ENCODE results near the gene ZNHIT3. TPM values are rescaled to one million over a fixed set of nuclear protein-coding genes. Genes with fewer than 3 reads are reported as not detected.

The ZNHIT3 gene
- total and polyA plus RNA-seq, 2 of the 13 experiments (the other 11 are each of a cell fraction or from before 2014, with no cell fraction given) = 66.6 to 77.4 TPM

DNA sequence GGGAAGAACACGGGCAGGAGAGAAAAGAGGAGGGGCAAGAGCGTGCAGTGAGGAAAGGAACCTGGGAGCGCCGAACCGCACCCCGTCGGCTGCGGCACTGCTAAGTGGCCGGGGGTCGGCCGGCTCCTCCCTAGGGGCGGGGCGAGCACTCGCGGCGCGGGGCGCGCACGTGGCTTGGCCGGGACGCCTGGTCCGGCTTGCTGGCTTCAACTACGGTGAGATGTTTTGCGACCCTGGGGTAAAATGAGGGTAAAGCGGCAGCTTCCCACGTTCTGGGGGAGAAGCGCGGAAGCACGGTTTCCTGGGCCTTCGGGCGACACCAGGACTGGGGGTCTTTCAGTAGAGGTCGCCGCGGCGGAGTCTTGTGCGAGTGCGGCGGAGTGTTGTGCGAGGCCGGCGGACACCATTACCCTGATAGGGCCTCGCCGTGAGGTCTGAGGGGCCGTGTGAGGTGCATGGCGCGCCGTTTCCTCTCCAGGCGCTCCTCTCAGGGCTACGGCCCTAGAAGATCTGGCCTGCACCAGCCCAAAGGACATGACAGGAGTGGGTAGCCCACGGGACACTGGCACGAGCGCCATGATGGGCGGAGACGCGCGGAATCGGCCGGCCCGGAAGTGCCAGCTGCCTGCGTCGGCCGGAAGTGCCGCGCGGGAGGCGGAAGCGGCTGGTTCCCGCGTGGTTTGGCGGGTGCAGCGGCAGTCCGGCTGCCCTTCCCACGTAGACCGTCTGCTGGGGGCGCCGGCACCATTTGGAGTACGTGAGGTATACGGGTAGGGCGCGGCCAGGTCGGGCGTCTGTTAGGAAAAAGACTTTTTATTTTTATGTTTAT is 48.6 kb downstream of the ZNHIT3 start, which contains the start of the genes MYO19 and PIGW (continued):
- TF ChIP-seq ZNF547 (CRISPR knock-in tag; IDR thresholded peaks at IDR 0.05) (no peak; the same call in 1 of the 2 replicates), HDAC1 (CRISPR knock-in tag; IDR thresholded peaks at IDR 0.05) (peak; percentile 82), ZFP41 (CRISPR knock-in tag; IDR thresholded peaks at IDR 0.05; ENCODE audit: borderline replicate concordance) (peak; percentile 81; the same call in 1 of the 2 replicates), CC2D1A (CRISPR knock-in tag; IDR thresholded peaks at IDR 0.05) (0 out of 2 replicates have a peak, but pooled peaks have one; percentile 17), ZSCAN12 (CRISPR knock-in tag; IDR thresholded peaks at IDR 0.05) (no peak; the same call in 1 of the 2 replicates), NONO (IDR thresholded peaks at IDR 0.05) (no peak), NONO (CRISPR knock-in tag; conservative IDR thresholded peaks at IDR 0.05) (peak; percentile 89), TAF15 (IDR thresholded peaks at IDR 0.05; ENCODE audit: low read depth, low read length, poor library complexity, severe bottlenecking) (peak; percentile 53), ZSCAN20 (CRISPR knock-in tag; IDR thresholded peaks at IDR 0.05; ENCODE audit: borderline replicate concordance) (peak; percentile 71; the same call in 1 of the 2 replicates), ZMYM4 (CRISPR knock-in tag; IDR thresholded peaks at IDR 0.05) (peak; percentile 71), FIP1L1 (IDR thresholded peaks at IDR 0.05; ENCODE audit: borderline replicate concordance, insufficient read depth, low read depth, low read length) (no peak; the same call in 1 of the 2 replicates), SOX6 (IDR thresholded peaks at IDR 0.05) (no peak), SOX6 (CRISPR knock-in tag; IDR thresholded peaks at IDR 0.05) (peak; percentile 60)
- TF ChIP-seq, protein P1, sequence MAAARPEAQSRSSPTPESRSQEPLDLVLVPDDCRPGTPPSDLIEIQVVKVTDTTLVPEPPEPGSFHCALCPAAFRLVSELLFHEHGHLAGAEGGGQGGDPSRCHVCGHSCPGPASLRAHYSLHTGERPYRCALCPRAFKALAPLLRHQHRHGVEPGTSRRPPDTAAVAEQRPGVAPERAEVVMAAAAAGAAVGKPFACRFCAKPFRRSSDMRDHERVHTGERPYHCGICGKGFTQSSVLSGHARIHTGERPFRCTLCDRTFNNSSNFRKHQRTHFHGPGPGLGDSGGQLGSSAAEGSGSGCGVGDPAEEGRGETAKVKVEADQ (CRISPR knock-in tag; IDR thresholded peaks at IDR 0.05; ENCODE audit: borderline replicate concordance) = 0 out of 2 replicates have a peak, but pooled peaks have one; percentile 69
- TF ChIP-seq, protein P2, sequence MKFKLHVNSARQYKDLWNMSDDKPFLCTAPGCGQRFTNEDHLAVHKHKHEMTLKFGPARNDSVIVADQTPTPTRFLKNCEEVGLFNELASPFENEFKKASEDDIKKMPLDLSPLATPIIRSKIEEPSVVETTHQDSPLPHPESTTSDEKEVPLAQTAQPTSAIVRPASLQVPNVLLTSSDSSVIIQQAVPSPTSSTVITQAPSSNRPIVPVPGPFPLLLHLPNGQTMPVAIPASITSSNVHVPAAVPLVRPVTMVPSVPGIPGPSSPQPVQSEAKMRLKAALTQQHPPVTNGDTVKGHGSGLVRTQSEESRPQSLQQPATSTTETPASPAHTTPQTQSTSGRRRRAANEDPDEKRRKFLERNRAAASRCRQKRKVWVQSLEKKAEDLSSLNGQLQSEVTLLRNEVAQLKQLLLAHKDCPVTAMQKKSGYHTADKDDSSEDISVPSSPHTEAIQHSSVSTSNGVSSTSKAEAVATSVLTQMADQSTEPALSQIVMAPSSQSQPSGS (CRISPR knock-in tag; IDR thresholded peaks at IDR 0.05) = 0 out of 2 replicates have a peak, but pooled peaks have one; percentile 39
- TF ChIP-seq, protein P3, sequence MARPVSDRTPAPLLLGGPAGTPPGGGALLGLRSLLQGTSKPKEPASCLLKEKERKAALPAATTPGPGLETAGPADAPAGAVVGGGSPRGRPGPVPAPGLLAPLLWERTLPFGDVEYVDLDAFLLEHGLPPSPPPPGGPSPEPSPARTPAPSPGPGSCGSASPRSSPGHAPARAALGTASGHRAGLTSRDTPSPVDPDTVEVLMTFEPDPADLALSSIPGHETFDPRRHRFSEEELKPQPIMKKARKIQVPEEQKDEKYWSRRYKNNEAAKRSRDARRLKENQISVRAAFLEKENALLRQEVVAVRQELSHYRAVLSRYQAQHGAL (CRISPR knock-in tag; IDR thresholded peaks at IDR 0.05; ENCODE audit: not compliant biosample characterization) = no peak
- TF ChIP-seq, protein P4, sequence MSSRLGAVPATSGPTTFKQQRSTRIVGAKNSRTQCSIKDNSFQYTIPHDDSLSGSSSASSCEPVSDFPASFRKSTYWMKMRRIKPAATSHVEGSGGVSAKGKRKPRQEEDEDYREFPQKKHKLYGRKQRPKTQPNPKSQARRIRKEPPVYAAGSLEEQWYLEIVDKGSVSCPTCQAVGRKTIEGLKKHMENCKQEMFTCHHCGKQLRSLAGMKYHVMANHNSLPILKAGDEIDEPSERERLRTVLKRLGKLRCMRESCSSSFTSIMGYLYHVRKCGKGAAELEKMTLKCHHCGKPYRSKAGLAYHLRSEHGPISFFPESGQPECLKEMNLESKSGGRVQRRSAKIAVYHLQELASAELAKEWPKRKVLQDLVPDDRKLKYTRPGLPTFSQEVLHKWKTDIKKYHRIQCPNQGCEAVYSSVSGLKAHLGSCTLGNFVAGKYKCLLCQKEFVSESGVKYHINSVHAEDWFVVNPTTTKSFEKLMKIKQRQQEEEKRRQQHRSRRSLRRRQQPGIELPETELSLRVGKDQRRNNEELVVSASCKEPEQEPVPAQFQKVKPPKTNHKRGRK (CRISPR knock-in tag; IDR thresholded peaks at IDR 0.05) = no peak
- TF ChIP-seq, protein P5, sequence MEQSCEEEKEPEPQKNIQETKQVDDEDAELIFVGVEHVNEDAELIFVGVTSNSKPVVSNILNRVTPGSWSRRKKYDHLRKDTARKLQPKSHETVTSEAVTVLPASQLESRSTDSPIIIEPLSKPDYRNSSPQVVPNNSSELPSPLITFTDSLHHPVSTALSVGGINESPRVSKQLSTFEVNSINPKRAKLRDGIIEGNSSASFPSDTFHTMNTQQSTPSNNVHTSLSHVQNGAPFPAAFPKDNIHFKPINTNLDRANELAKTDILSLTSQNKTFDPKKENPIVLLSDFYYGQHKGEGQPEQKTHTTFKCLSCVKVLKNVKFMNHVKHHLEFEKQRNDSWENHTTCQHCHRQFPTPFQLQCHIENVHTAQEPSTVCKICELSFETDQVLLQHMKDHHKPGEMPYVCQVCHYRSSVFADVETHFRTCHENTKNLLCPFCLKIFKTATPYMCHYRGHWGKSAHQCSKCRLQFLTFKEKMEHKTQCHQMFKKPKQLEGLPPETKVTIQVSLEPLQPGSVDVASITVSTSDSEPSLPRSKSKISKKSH (CRISPR knock-in tag; IDR thresholded peaks at IDR 0.05; ENCODE audit: borderline replicate concordance) = peak; percentile 89; the same call in 1 of the 2 replicates
- TF ChIP-seq, protein P6, sequence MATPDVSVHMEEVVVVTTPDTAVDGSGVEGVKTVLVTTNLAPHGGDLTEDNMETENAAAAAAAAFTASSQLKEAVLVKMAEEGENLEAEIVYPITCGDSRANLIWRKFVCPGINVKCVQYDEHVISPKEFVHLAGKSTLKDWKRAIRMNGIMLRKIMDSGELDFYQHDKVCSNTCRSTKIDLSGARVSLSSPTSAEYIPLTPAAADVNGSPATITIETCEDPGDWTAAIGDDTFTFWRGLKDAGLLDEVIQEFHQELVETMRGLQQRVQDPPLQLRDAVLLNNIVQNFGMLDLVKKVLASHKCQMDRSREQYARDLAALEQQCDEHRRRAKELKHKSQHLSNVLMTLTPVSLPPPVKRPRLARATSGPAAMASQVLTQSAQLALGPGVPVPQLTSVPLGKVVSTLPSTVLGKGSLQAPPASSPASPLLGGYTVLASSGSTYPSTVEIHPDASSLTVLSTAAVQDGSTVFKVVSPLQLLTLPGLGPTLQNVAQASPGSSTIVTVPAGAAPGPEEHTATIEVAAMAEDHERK (CRISPR knock-in tag; IDR thresholded peaks at IDR 0.05; ENCODE audit: low read depth) = no peak
